PC-9 (cell line): ENCODE measurements around the gene KCNJ6.

Experiments
- EZH2 ChIP-seq: fragments of 200-600 bp; sonication (generic); IDR thresholded peaks from 2 replicates; pipeline ENCODE4 v1.8.0; 2017; ENCODE audit warnings: antibody characterized with exemption, low read depth
- TF ChIP-seq, protein P1 (sequence below): fragments of 200-600 bp; sonication (generic); conservative IDR thresholded peaks from 2 replicates; pipeline ENCODE4 v1.6.1; 2017; ENCODE audit warnings: mixed run types, antibody characterized with exemption, mild to moderate bottlenecking, moderate library complexity

DNA sequence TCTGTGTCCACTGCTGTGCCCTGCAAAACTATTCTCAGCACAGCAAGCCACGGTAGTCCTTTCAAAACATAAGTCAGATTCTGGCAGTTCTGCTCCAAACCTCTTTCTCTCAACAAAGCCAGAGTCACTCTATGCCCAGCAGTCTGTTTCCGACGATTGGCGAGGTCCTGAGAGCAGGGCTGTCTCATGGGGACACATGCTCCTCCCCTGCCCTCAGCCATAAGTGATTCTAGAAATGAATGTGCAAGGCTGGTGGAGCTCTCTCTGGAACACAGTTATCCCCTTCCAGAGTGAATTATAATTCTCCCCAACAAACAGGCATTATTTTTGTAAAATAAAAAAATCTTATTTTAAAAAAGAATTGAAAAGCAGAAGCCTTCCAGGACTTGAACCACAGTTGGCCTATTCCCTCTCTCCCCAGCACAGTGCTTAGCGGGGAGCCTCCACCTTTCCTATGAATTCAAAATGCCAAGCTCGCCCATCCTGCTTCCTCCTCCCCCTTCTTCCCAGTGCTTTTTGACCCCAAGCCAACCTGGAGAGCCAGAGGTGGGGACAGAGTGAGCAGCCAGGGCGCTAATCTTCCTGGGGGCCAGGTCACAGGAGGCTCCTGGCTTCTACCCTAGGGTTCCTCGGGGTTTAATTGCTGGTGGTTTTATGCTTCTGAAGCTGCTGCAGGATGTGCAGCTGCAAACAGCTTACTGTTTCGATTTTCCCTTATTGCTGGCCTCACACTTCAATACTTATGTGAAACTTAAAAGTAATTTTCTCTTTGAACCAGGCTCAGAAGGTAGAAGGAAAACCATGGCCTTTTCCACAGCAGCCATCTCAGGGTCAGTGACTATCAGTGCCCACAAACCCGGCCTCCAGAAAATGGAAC is 41.1 kb downstream of the KCNJ6 start:
- TF ChIP-seq, protein P1, sequence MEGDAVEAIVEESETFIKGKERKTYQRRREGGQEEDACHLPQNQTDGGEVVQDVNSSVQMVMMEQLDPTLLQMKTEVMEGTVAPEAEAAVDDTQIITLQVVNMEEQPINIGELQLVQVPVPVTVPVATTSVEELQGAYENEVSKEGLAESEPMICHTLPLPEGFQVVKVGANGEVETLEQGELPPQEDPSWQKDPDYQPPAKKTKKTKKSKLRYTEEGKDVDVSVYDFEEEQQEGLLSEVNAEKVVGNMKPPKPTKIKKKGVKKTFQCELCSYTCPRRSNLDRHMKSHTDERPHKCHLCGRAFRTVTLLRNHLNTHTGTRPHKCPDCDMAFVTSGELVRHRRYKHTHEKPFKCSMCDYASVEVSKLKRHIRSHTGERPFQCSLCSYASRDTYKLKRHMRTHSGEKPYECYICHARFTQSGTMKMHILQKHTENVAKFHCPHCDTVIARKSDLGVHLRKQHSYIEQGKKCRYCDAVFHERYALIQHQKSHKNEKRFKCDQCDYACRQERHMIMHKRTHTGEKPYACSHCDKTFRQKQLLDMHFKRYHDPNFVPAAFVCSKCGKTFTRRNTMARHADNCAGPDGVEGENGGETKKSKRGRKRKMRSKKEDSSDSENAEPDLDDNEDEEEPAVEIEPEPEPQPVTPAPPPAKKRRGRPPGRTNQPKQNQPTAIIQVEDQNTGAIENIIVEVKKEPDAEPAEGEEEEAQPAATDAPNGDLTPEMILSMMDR = no peak
- no peak for TF ChIP-seq EZH2
